Left ventricle myocardium inferior (tissue), 1 donor: ENCODE results near the gene PITHD1. TPM values are rescaled to one million over a fixed set of nuclear protein-coding genes. Genes with fewer than 3 reads are reported as not detected.

Source experiments
- DNase-seq: peaks from one replicate; pipeline ENCODE4 v3.0.0-alpha.2; 2020
- H3K27ac ChIP-seq: fragments of 200-600 bp; replicated peaks from 2 replicates; pipeline ENCODE4 v1.8.0; 2021
- H3K27me3 ChIP-seq: fragments of 200-600 bp; 2 replicates; pipeline ENCODE4 v1.8.0; 2021; ENCODE audit warnings: low read depth
- H3K36me3 ChIP-seq: fragments of 200-600 bp; 2 replicates; pipeline ENCODE4 v1.8.0; 2021
- H3K4me1 ChIP-seq: fragments of 200-600 bp; 2 replicates; pipeline ENCODE4 v1.8.0; 2021
- H3K4me3 ChIP-seq: fragments of 200-600 bp; 2 replicates; pipeline ENCODE4 v1.8.0; 2021; ENCODE audit warnings: mild to moderate bottlenecking, moderate library complexity
- H3K9me3 ChIP-seq: fragments of 200-600 bp; replicated peaks from 2 replicates; pipeline ENCODE4 v1.8.0; 2021
- CTCF ChIP-seq: fragments of 200-600 bp; IDR thresholded peaks from 2 replicates; pipeline ENCODE4 v1.8.0; 2021; ENCODE audit warnings: antibody characterized with exemption, mild to moderate bottlenecking, borderline replicate concordance
- intact Hi-C: fragments of 100-400 bp; cut with micrococcal nuclease; formaldehyde crosslinking; loops from one replicate; pipeline ENCODE4 v1.11.0; 2022
- total RNA-seq: library from RNA; stranded (reverse); fragmentation: NEBNext Ultra II Directional; extraction: Animal tissue kit (Norgen Biotek cat#: 25700); gene quantifications from one replicate; pipeline ENCODE4 v1.2.1, GENCODE V29; 2021
- donor health status: DM: no; HTN: yes; CAD: no; lungs with severe emphysema.

Gene PITHD1
- total RNA-seq, 1 donor from 2014 or later = 40.3 TPM

DNA sequence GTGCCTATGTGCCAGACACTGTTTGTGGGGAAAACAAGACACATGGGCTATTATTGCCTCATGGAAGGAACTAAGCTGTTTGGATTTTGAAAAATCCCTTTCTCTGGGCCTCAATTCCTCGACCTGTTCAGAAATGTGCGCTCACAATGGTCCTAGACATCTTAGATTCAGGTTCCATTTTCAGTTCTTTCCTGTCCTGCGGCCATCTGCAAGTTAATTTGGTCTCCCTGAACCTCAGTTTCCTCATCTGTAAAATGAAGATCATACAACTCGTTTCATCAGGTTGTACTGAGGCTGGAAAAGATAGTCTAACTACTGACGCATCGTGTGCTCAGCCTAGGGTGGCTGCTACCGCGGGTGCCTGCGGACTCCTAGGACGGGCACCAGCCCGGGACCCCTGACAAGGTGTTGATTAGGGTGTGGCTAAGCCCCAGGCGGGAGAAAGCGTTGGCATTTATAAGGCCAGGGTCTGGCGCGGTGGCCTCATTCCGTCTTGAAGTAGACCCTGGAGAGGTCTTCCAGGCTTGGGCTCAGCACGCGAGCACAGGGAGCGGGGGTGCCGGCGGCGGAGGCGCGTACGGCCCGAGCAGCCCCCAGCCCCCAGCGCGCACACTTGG lies 35.4 kb upstream of the PITHD1 start:
- Histone ChIP-seq H3K27me3 (no peaks in the 10 kb centered on the region), H3K4me1 (peaks cover 55% of the 10 kb centered on the region), H3K36me3 (peaks cover 7% of the 10 kb centered on the region), H3K27ac (peak overlapping the region; percentile 95), H3K4me3 (peak overlapping the region; percentile 98), H3K9me3 (no peaks in the 10 kb centered on the region)
- DNase-seq = no peak
- no peak for TF ChIP-seq CTCF
- intact Hi-C loops = no loop called here

DNA sequence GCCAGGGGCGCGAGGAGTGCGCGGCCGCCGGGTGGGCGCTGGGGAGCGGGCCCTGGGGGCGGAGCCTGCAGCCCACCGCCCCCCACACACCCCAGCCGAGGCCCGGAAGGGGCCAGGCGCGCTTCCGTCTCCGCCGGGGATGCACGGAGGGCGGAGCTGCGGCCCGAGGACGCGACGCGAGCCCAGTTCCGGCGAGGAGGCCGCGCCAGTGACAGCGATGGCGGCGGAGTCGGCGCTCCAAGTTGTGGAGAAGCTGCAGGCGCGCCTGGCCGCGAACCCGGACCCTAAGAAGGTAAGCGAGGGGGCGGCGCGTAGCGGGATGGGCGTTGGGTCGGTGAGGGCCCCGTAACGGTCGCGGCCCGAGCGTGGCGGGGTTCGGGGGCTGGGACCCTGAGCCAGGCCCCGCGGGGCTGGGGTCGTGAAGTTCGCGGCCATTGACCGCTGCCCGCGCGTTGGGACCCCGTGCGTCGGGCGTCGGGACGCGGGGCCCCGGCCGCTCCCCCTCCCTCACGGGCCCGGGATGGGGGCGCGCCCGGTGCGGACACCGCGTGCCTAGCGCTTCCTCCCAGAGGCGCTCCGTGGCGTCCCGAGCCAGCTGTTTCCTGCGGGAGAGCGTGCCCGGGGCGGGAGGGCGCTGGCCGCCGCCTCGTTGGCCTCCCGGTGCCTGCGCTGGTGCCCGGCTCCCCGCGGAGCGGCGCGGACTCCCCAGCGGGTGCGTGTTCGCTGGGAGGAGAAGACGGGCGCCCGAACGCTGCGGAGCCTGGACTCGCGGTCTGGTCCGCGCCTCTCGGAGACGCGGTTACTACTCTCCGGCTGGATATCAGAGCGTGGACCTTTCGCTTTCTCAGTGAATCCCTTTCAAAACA lies 34.7 kb upstream of the PITHD1 start, which contains the start of gene ELOA:
ELOA (plus strand) TSS at position 185 of the 866 bp plus-strand sequence; CDS start at position 218, 33 bp downstream.
- DNase-seq = peak; percentile 79
- TF ChIP-seq CTCF = no peak
- H3K27me3 ChIP-seq = no peaks in the 10 kb centered on the region
- peaks cover 7% of the 10 kb centered on the region for H3K36me3 ChIP-seq
- H3K4me3 ChIP-seq = peak within 1 kb of the TSS; percentile 98
- H3K27ac ChIP-seq = peak within 1 kb of the TSS; percentile 95
- H3K4me1 ChIP-seq = peaks cover 63% of the 10 kb centered on the region
- H3K9me3 ChIP-seq = no peaks in the 10 kb centered on the region
- intact Hi-C loops = no loop called here

- Histone ChIP-seq H3K27me3 (no peaks in the 10 kb centered on the region), H3K4me1 (peaks cover 69% of the 10 kb centered on the region), H3K36me3 (peaks cover 14% of the 10 kb centered on the region), H3K4me3 (no peak overlapping the region), H3K27ac (no peak overlapping the region), H3K9me3 (no peaks in the 10 kb centered on the region)
- no peak for DNase-seq
- intact Hi-C loops = no loop called here
- TF ChIP-seq CTCF = peak; percentile 34
These were observed 32.7 kb upstream of the PITHD1 start for GRCh38 chr1:23745515-23745914.

GRCh38 chr1:23748016-23748415 lies 30.2 kb upstream of the PITHD1 start:
- no peaks in the 10 kb centered on the region for H3K27me3 ChIP-seq
- no peak for DNase-seq
- H3K36me3 ChIP-seq = peaks cover 39% of the 10 kb centered on the region
- TF ChIP-seq CTCF = no peak
- no peak overlapping the region for H3K4me3 ChIP-seq
- intact Hi-C loops = no loop called here
- no peaks in the 10 kb centered on the region for H3K9me3 ChIP-seq
- H3K27ac ChIP-seq = no peak overlapping the region
- peaks cover 72% of the 10 kb centered on the region for H3K4me1 ChIP-seq

DNA sequence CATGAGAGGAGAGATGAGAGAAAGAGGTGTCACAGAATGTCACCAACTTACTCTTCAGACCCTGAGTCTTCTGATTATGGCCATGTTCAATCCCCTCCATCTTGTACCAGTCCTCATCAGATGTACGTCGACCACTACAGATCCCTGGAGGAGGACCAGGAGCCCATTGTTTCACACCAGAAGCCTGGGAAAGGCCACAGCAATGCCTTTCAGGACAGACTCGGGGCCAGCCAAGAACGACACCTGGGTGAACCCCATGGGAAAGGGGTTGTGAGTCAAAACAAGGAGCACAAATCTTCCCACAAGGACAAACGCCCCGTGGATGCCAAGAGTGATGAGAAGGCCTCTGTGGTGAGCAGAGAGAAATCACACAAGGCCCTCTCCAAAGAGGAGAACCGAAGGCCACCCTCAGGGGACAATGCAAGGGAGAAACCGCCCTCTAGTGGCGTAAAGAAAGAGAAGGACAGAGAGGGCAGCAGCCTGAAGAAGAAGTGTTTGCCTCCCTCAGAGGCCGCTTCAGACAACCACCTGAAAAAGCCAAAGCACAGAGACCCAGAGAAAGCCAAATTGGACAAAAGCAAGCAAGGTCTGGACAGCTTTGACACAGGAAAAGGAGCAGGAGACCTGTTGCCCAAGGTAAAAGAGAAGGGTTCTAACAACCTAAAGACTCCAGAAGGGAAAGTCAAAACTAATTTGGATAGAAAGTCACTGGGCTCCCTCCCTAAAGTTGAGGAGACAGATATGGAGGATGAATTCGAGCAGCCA lies 27.0 kb upstream of the PITHD1 start:
- Histone ChIP-seq H3K9me3 (no peaks in the 10 kb centered on the region), H3K27ac (peak overlapping the region; percentile 8)
- intact Hi-C loops = no loop called here

More for the DNA sequence above, 27.0 kb upstream of the PITHD1 start:
- H3K27me3 ChIP-seq = no peaks in the 10 kb centered on the region
- peak; percentile 71 for TF ChIP-seq CTCF
- DNase-seq = no peak
- peaks cover 58% of the 10 kb centered on the region for H3K4me1 ChIP-seq
- H3K4me3 ChIP-seq = no peak overlapping the region
- peaks cover 67% of the 10 kb centered on the region for H3K36me3 ChIP-seq
